NCI-H2196 (cell line): Measurements from ENCODE around the gene QPCTL.
"Not testable (repeated sequence)": the region's sequence is repeated elsewhere in the genome, so short reads cannot be mapped to it uniquely, and the experiment has no call there.

Experiments used
- DNase-seq: peaks from one replicate; lab custom pipeline; 2025; ENCODE audit not compliant: unreplicated experiment; lab: John Stamatoyannopoulos, UW

The QPCTL gene

DNA sequence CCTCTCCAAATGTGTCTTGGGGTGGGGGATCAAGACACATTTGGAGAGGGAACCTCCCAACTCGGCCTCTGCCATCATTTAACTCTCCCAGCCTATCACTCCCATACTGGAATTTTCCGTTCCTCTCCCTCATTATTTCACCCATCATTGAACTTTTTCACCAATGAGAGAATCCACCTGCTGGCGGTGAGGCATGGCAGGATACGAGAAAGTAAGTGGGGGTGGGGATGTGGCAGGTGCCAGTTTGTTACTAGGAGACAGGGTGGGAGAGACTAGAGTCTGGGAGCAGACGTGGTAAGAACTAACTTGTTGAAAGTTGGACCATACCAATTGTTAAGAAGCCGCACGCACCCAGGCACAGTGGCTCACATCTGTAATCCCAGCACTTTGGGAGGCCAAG, 17.5 kb upstream of the QPCTL start:
- DNase-seq, result no peak

GRCh38 chr19:45676851-45677263, 15.6 kb upstream of the QPCTL start:
- DNase-seq, result no peak

DNA sequence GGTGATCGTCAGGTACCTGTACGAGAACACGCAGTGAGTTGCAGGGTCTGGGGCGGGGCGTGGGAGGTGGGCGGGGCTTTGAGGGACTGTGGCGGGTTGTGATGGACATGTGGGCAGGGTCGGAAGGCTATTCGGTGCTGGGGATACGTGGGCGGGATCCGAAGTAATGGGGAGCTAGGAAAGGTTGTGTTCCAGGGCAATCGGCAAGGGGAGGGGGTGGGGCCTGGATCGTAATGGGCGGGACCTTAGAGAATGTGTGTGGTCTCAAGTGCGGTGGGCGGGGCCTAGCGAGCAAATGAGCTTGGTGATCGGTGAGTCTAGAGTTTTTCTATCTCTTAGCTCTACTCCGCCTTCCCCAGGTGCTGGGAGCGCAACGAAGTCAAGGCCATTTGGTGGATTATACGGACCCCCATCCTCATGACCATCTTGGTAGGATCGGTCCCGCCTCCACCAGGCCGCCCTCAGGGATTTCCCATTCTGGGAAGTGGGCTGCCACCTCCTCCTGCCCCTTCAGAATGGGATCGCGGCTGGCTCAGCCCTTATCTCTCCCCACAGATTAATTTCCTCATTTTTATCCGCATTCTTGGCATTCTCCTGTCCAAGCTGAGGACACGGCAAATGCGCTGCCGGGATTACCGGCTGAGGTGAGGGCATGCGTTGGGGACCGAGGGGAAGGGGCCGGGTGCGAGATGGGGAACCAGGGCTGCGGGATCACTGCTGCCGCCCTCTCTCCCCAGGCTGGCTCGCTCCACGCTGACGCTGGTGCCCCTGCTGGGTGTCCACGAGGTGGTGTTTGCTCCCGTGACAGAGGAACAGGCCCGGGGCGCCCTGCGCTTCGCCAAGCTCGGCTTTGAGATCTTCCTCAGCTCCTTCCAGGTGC, 14.9 kb upstream of the QPCTL start:
- no peak for DNase-seq

DNA sequence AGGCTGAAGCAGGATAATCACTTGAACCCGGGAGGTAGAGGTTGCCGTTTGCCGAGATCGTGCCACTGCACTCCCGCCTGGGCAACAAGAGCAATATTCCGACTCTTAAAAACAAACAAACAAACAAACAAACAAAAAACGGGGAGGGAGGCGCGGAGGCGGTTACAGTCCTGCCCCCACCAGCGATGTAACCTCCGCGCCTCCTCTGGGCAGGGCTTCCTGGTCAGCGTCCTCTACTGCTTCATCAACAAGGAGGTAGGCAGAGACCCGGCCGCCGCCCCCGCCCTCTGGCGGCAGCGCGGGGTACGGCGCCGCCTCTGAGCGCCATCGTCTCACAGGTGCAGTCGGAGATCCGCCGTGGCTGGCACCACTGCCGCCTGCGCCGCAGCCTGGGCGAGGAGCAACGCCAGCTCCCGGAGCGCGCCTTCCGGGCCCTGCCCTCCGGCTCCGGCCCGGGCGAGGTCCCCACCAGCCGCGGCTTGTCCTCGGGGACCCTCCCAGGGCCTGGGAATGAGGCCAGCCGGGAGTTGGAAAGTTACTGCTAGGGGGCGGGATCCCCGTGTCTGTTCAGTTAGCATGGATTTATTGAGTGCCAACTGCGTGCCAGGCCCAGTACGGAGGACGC, 11.0 kb upstream of the QPCTL start:
- DNase-seq, result peak; percentile 87

DNA sequence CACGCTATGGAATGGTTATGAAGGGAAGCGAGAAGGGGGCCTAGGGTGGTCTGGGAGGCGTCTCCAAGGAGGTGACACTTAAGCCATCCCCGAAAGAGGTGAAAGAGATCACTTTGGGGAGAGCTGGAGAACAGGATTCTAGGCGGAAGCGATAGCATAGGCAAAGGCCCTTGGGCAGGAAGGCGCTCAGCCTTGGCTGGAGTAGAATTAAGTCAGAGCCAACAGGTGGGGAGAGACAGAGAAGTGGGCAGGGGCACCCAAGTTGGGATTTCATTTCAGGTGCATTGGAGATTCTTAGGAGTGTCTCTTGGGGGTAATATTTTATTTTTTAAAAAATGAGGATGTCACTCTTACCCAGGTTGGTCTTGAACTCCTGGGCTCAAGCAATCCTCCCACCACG, 10.3 kb upstream of the QPCTL start:
- DNase-seq, result no peak

GRCh38 chr19:45682908-45683307, 9.6 kb upstream of the QPCTL start:
- DNase-seq, result no peak

DNA sequence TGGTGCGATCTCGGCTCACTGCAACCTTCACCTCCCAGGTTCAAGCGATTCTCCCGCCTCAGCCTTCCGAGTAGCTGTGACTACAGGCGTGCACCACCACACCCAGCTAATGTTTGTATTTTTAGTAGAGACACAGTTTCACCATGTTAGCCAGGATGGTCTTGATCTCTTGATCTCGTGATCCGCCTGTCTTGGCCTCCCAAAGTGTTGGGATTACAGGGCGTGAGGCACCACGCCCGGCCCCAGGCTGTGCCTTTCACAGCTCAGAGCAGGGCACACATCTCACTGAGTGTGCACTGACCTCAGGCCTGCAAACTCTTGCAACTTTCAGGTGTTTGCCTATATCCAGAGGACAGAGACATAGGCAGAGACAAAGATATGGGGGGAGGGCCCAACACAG, 7.4 kb upstream of the QPCTL start:
- not testable (repeated sequence) for DNase-seq

GRCh38 chr19:45687599-45687998, 4.9 kb upstream of the QPCTL start:
- DNase-seq, result no peak

DNA sequence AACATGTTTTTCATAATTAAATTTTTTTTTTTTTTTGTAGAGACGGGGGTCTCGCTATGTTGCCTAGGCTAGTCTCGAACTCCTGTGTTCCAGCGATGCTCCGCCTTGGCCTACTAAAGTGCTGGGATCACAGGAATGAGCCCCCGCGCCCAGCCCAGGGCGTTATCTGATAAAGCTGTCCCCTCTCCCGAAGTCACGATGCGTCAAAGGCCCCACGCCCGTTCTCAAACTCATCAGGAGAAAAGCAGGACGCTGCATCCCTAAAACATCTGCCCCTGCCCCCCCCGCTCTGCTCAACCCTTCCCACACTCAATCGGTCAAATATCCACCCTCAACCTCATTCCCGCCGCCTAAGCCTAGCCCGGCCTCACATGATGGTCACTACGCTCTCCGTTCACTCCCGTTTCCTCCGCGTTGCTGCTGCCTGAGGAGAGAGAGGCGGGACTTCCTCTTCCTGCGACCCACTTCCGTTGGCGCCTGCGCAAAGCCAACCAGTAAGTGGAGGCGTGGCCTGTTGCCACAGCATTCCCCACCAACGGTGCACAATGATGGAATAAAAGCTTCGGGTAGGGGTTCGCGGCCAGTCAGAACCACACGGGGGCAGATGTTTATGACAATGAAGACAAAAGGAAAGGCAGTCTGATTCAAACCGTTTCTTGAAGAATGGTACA, 815 bp upstream of the QPCTL start, which contains the start of gene SNRPD2:
Gene SNRPD2, minus strand, starts transcription at position 438 of the 671 bp plus-strand sequence. Its CDS starts 65 bp downstream, at position 373.
- DNase-seq, result peak; percentile 94

DNA sequence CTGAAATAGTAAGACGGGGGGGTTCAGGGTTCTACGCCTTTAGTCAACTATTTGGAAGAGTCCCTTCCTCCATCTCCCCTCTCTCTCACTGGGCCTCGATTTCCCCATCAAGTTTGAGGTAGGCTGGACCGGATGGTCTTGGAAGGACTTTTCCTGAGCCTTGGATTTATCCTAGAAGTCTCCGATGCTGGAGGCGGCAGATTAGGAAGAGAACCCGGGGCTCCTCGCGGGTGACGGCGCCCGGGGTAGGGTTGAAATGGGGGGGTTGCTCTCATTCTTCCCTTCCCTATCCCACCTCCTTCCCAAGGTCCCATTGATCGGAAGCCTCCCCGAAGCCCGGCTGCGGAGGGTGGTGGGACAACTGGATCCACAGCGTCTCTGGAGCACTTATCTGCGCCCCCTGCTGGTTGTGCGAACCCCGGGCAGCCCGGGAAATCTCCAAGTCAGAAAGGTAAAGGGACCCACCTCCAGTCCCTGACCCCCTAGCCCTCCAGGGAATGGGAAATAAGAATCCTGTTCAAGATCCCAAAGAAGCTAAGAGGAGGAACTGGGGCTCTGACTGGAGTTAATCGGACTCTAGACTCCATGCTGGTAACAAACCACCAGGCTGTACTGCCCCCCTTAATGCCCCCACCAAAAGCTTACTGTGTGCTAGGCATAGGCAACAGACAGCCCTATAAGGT, 781 bp downstream of the QPCTL start:
- peak; percentile 80 for DNase-seq

- no peak for DNase-seq
Measured at GRCh38 chr19:45701676-45702075, 9.2 kb downstream of the QPCTL start.

- no peak for DNase-seq
Measured at GRCh38 chr19:45705115-45705514, 12.6 kb downstream of the QPCTL start.

GRCh38 chr19:45705710-45706415, 13.4 kb downstream of the QPCTL start:
- DNase-seq, result no peak

GRCh38 chr19:45710356-45711130, 18.1 kb downstream of the QPCTL start:
- no peak for DNase-seq

GRCh38 chr19:45711851-45712698, 19.6 kb downstream of the QPCTL start:
- no peak for DNase-seq

- DNase-seq, result no peak
Measured at GRCh38 chr19:45712699-45713067, 20.2 kb downstream of the QPCTL start.

DNA sequence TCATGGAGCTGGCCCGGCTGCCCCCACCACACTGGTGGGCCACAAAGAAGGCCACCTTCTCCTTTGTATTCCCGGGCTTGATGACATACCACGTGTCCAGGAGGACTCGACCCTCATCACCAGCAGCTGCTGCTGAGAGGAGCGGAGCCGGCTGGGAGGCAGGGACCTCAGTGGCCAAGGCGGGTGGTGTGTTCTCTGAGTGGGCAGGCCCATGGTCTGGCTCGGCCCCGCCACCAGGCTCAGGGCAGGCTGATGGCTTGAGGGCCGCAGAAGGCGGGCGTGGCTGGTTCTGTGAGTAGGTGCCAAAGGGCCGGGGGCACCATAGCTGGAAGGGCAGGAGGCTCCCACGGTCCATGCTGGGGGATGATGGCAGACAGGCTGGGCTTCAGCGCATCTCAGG, 20.7 kb downstream of the QPCTL start:
- no peak for DNase-seq

DNA sequence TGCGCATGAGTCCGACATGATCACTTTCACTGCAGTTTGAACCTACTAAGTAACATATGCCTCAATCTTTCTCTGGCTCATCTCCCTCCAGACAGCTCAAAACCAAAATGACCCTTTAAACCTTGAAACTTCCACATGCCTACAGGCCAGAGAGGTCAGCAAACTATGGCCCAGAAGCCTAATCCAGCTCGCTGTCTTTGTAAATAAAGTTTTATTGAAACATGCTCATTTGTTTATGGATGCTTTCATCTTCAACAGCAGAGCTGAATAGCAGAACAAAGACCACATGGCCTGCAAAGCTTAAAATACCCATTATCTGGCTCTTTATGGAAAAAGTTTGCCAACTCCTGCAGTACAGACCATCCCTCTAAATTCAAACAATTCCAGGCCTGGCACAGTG, 22.7 kb downstream of the QPCTL start:
- no peak for DNase-seq
